HUES48 (cell line): Measurements from ENCODE around the gene C10orf67.

Source experiments
- H3K27ac ChIP-seq: one replicate; pipeline ENCODE4 v1.7.0; 2013; ENCODE audit warnings: low read depth, low read length, inconsistent platforms
- H3K27me3 ChIP-seq: 2 replicates; pipeline ENCODE4 v1.6.1; 2013; ENCODE audit warnings: mild to moderate bottlenecking, low read length; ENCODE audit not compliant: control insufficient read depth, insufficient read depth
- H3K36me3 ChIP-seq: 2 replicates; pipeline ENCODE4 v1.6.1; 2013; ENCODE audit warnings: low read length; ENCODE audit not compliant: control insufficient read depth, insufficient read depth
- H3K4me1 ChIP-seq: 2 replicates; pipeline ENCODE4 v1.6.1; 2013; ENCODE audit warnings: mild to moderate bottlenecking, low read length; ENCODE audit not compliant: control insufficient read depth, insufficient read depth
- H3K4me3 ChIP-seq: 2 replicates; pipeline ENCODE4 v1.5.1; 2013; ENCODE audit warnings: mild to moderate bottlenecking, low read depth, low read length
- H3K9ac ChIP-seq: 2 replicates; pipeline ENCODE4 v1.6.1; 2013; ENCODE audit warnings: mild to moderate bottlenecking, low read depth, low read length, moderate library complexity
- H3K9me3 ChIP-seq: 2 replicates; pipeline ENCODE4 v1.6.1; 2013; ENCODE audit warnings: low read length; ENCODE audit not compliant: control insufficient read depth, insufficient read depth

The C10orf67 gene

GRCh38 chr10:23157239-23157681 is 187.3 kb downstream of the C10orf67 start:
- H3K9ac ChIP-seq = no peak overlapping the region
- H3K4me1 ChIP-seq = no peaks in the 10 kb centered on the region
- H3K4me3 ChIP-seq = no peak overlapping the region
- H3K36me3 ChIP-seq = no peaks in the 10 kb centered on the region
- no peaks in the 10 kb centered on the region for H3K9me3 ChIP-seq
- no peak overlapping the region for H3K27ac ChIP-seq
- H3K27me3 ChIP-seq = peaks cover 20% of the 10 kb centered on the region

GRCh38 chr10:23156447-23157150 is 188.0 kb downstream of the C10orf67 start:
- Histone ChIP-seq H3K4me3 (no peak overlapping the region), H3K9me3 (no peaks in the 10 kb centered on the region), H3K27ac (no peak overlapping the region), H3K27me3 (peaks cover 19% of the 10 kb centered on the region), H3K4me1 (no peaks in the 10 kb centered on the region), H3K36me3 (no peaks in the 10 kb centered on the region), H3K9ac (no peak overlapping the region)

- Histone ChIP-seq H3K27ac (no peak overlapping the region), H3K27me3 (peaks cover 5% of the 10 kb centered on the region), H3K4me1 (no peaks in the 10 kb centered on the region), H3K9me3 (no peaks in the 10 kb centered on the region), H3K4me3 (no peak overlapping the region), H3K36me3 (no peaks in the 10 kb centered on the region), H3K9ac (no peak overlapping the region)
Observed at GRCh38 chr10:23155169-23155568, 189.4 kb downstream of the C10orf67 start.
